ENCODE measurements around the gene MACROD1.

The MACROD1 gene

GRCh38 chr11:64115531-64116522 lies 50.1 kb downstream of the MACROD1 start:
- TF ChIP-seq CTCF (IDR thresholded peaks at IDR 0.05; ENCODE audit: low read depth, low read length) = no peak
- in situ Hi-C loops (cut with HindIII; ENCODE audit: low sequenced_read_pairs) = loop anchor here (10.0 kb wide), 1 partner anchor 111 kb away; no protein-coding TSS in a partner anchor
- DNase-seq (ENCODE audit: low read depth, low spot score) = no peak
- no peak overlapping the region for H3K4me3 ChIP-seq (ENCODE audit: low read depth, low read length)

GRCh38 chr11:64114231-64114630 lies 51.7 kb downstream of the MACROD1 start:
- no peak for DNase-seq (ENCODE audit: low read depth, low spot score)

DNA sequence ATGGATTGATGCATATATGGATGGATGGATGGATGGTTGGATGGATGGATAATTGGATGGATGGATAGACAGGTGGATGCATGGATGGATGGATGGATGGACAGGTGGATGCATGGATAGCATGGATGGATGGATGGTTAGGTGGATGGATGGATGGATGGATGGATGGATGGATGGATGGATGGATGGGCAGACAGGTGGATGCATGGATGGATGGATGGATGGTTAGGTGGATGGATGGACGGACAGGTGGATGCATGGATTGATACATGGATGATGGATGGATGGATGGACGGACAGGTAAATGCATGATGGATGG lies 52.5 kb downstream of the MACROD1 start:
- TF ChIP-seq CTCF (IDR thresholded peaks at IDR 0.05; ENCODE audit: low read depth, low read length) = no peak
- in situ Hi-C loops (cut with HindIII; ENCODE audit: low sequenced_read_pairs) = loop anchor here (10.0 kb wide), 1 partner anchor 109 kb away; no protein-coding TSS in a partner anchor
- H3K4me3 ChIP-seq (ENCODE audit: low read depth, low read length) = no peak overlapping the region
- DNase-seq (ENCODE audit: low read depth, low spot score) = no peak

More at GRCh38 chr11:64114231-64114630, 51.7 kb downstream of the MACROD1 start:
- TF ChIP-seq CTCF (IDR thresholded peaks at IDR 0.05; ENCODE audit: low read depth, low read length) = no peak
- in situ Hi-C loops (cut with HindIII; ENCODE audit: low sequenced_read_pairs) = loop anchor here (10.0 kb wide), 1 partner anchor 109 kb away; no protein-coding TSS in a partner anchor
- no peak overlapping the region for H3K4me3 ChIP-seq (ENCODE audit: low read depth, low read length)

DNA sequence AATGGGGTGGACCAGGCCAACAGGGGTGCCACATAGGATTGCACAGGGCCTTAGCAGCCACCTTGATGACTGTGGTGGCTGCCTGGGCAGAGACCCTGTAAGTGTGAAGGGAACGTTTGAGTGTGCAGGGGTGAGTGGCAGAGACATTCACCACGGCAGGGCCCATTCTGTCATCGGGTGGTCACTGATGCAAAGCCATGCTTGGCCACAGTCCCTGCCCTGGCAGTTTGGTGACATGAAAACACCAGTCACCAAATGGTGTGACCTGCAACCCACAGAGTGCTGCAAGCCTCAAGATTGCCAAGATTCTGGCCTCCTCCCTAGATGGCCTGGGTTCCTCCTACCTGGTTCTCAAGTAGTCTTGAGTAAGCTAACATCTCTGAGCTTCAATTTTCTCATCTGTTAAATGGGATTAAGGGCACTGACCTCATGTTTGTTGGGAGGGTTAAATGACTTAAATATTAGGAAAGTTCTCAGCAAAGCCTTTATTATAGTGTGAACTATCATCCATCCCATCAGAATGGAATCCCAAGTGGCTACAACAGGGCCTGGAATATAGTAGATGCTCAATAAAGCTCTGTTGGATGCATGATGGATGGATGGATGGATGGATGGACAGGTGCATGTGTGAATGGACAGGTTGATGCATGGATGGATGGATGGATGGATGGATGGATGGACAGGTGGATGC lies 53.0 kb downstream of the MACROD1 start:
- in situ Hi-C loops (cut with HindIII; ENCODE audit: low sequenced_read_pairs) = loop anchor here (10.0 kb wide), 1 partner anchor 108 kb away; no protein-coding TSS in a partner anchor
- no peak overlapping the region for H3K4me3 ChIP-seq (ENCODE audit: low read depth, low read length)
- no peak for DNase-seq (ENCODE audit: low read depth, low spot score)
- no peak for TF ChIP-seq CTCF (IDR thresholded peaks at IDR 0.05; ENCODE audit: low read depth, low read length)

DNA sequence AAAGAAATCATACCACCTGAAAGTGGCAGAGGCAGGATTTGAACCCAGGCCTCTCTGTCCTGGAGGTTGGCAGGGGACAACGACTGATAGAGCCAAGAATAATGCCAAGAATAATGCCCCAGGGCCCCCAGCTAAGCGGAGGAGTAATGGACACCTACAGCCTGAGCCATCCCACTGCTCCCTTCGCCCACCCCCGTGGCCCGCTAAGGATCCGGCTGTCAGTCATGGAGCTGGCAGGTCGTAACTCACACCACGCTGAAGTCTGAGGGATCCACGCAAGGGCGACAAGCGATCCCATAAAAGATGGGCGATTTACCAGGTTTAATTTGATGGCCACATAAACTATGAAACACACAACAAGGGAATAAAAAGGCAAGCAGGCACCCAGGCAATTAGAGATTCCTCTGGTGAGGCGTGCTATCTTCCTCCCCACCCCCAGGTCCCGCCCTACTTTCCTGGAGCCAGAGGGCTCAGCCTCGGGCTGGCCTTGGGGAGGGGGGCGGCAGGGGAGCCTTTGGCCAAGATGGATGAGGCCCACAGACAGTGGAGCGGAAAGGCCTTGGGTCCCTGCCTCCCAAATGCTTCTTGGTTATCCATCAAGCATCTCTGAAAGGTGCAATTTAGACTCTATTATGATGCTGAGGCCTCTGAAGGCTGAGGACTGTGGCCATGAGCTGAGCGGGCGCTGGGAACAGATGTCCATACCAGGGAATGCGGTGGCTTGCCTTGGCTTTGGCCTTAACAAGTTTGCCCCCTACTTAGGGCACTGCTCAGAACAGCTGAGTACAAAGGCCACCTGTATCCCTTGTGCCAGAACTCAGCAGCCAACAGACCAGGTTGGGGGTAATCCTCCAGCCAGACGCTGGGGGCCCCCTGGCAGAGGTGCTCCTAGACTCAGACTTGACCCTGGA lies 55.2 kb downstream of the MACROD1 start:
- in situ Hi-C loops (cut with HindIII; ENCODE audit: low sequenced_read_pairs) = loop anchor here (10.0 kb wide), 1 partner anchor 106 kb away; no protein-coding TSS in a partner anchor
- no peak for TF ChIP-seq CTCF (IDR thresholded peaks at IDR 0.05; ENCODE audit: low read depth, low read length)
- H3K4me3 ChIP-seq (ENCODE audit: low read depth, low read length) = no peak overlapping the region
- DNase-seq (ENCODE audit: low read depth, low spot score) = no peak

- in situ Hi-C loops (cut with HindIII; ENCODE audit: low sequenced_read_pairs) = no loop called here
- no peak for TF ChIP-seq CTCF (IDR thresholded peaks at IDR 0.05; ENCODE audit: low read depth, low read length)
- DNase-seq (ENCODE audit: low read depth, low spot score) = no peak
- no peak overlapping the region for H3K4me3 ChIP-seq (ENCODE audit: low read depth, low read length)
Measured at GRCh38 chr11:64109332-64109731, 56.6 kb downstream of the MACROD1 start.

Measured in astrocyte of the spinal cord (primary cell).